ENCODE data around the gene RFX3.
"Not testable (repeated sequence)": the region's sequence is repeated elsewhere in the genome, so short reads cannot be mapped to it uniquely, and the experiment has no call there.

Gene RFX3

GRCh38 chr9:3312595-3312994, 213.2 kb downstream of the RFX3 start:
- not testable (repeated sequence) for H3K27ac Mint-ChIP-seq; H3K27me3 Mint-ChIP-seq; DNase-seq (ENCODE audit: low spot score in 2 of 2); H3K4me1 Mint-ChIP-seq; H3K9me3 Mint-ChIP-seq; H3K4me3 Mint-ChIP-seq; ATAC-seq (ENCODE audit: low read depth)
- peaks cover 23% of the 10 kb centered on the region for H3K36me3 Mint-ChIP-seq

GRCh38 chr9:3308609-3309008, 217.2 kb downstream of the RFX3 start:
- H3K4me3 Mint-ChIP-seq = no peak overlapping the region
- H3K27me3 Mint-ChIP-seq = no peaks in the 10 kb centered on the region
- H3K9me3 Mint-ChIP-seq = peaks cover 9% of the 10 kb centered on the region
- DNase-seq (ENCODE audit: low spot score in 2 of 2) (no peak), ATAC-seq (ENCODE audit: low read depth) (no peak)
- no peak overlapping the region for H3K27ac Mint-ChIP-seq
- peaks cover 6% of the 10 kb centered on the region for H3K4me1 Mint-ChIP-seq
- H3K36me3 Mint-ChIP-seq = peaks cover 25% of the 10 kb centered on the region

GRCh38 chr9:3304388-3304787, 221.4 kb downstream of the RFX3 start:
- not testable (repeated sequence) for H3K27ac Mint-ChIP-seq; H3K4me3 Mint-ChIP-seq; DNase-seq (ENCODE audit: low spot score in 2 of 2); H3K27me3 Mint-ChIP-seq; H3K9me3 Mint-ChIP-seq
- Mint-ChIP-seq H3K4me1 (peaks cover 14% of the 10 kb centered on the region), H3K36me3 (peaks cover 20% of the 10 kb centered on the region)
- peak; percentile 23 for ATAC-seq (ENCODE audit: low read depth)

- Mint-ChIP-seq H3K27ac (no peak overlapping the region), H3K36me3 (peaks cover under 1% of the 10 kb centered on the region), H3K27me3 (no peaks in the 10 kb centered on the region), H3K4me1 (peaks cover 10% of the 10 kb centered on the region), H3K4me3 (peak overlapping the region; percentile 13), H3K9me3 (peaks cover under 1% of the 10 kb centered on the region)
- ATAC-seq (ENCODE audit: low read depth) (peak; percentile 92), DNase-seq (ENCODE audit: low spot score in 2 of 2) (peak in 1 of 2 donors; percentile 2)
These were observed 225.9 kb downstream of the RFX3 start for GRCh38 chr9:3299872-3300271.

GRCh38 chr9:3296536-3296935, 229.3 kb downstream of the RFX3 start:
- Mint-ChIP-seq H3K27me3 (no peaks in the 10 kb centered on the region), H3K4me1 (peaks cover 7% of the 10 kb centered on the region), H3K36me3 (peaks cover 2% of the 10 kb centered on the region), H3K4me3 (no peak overlapping the region), H3K9me3 (no peaks in the 10 kb centered on the region), H3K27ac (no peak overlapping the region)
- ATAC-seq (ENCODE audit: low read depth) (no peak), DNase-seq (ENCODE audit: low spot score in 2 of 2) (no peak)

- Mint-ChIP-seq H3K36me3 (peaks cover 18% of the 10 kb centered on the region), H3K9me3 (no peaks in the 10 kb centered on the region), H3K4me3 (no peak overlapping the region), H3K4me1 (no peaks in the 10 kb centered on the region), H3K27me3 (no peaks in the 10 kb centered on the region), H3K27ac (no peak overlapping the region)
- DNase-seq (ENCODE audit: low spot score in 2 of 2) (no peak), ATAC-seq (ENCODE audit: low read depth) (no peak)
These were observed 233.5 kb downstream of the RFX3 start for GRCh38 chr9:3292311-3292710.

GRCh38 chr9:3290231-3290840, 235.5 kb downstream of the RFX3 start:
- peaks cover 24% of the 10 kb centered on the region for H3K36me3 Mint-ChIP-seq
- no peak for DNase-seq (ENCODE audit: low spot score in 2 of 2)
- no peak for ATAC-seq (ENCODE audit: low read depth)
- no peak overlapping the region for H3K27ac Mint-ChIP-seq
- no peaks in the 10 kb centered on the region for H3K27me3 Mint-ChIP-seq
- H3K9me3 Mint-ChIP-seq = no peaks in the 10 kb centered on the region
- H3K4me3 Mint-ChIP-seq = no peak overlapping the region
- no peaks in the 10 kb centered on the region for H3K4me1 Mint-ChIP-seq

- H3K36me3 Mint-ChIP-seq = peaks cover 24% of the 10 kb centered on the region
These were observed 237.1 kb downstream of the RFX3 start for GRCh38 chr9:3288686-3289085.

GRCh38 chr9:3285365-3286161, 240.2 kb downstream of the RFX3 start:
- DNase-seq (ENCODE audit: low spot score in 2 of 2) (no peak), ATAC-seq (ENCODE audit: low read depth) (no peak)
- H3K9me3 Mint-ChIP-seq = no peaks in the 10 kb centered on the region
- no peaks in the 10 kb centered on the region for H3K4me1 Mint-ChIP-seq
- peaks cover 29% of the 10 kb centered on the region for H3K36me3 Mint-ChIP-seq
- H3K27me3 Mint-ChIP-seq = no peaks in the 10 kb centered on the region
- no peak overlapping the region for H3K27ac Mint-ChIP-seq
- H3K4me3 Mint-ChIP-seq = no peak overlapping the region

More at GRCh38 chr9:3288686-3289085, 237.1 kb downstream of the RFX3 start:
- Mint-ChIP-seq H3K4me3 (no peak overlapping the region), H3K9me3 (no peaks in the 10 kb centered on the region), H3K4me1 (no peaks in the 10 kb centered on the region), H3K27me3 (no peaks in the 10 kb centered on the region), H3K27ac (no peak overlapping the region)
- ATAC-seq (ENCODE audit: low read depth) (no peak), DNase-seq (ENCODE audit: low spot score in 2 of 2) (no peak)

GRCh38 chr9:3282365-3282764, 243.4 kb downstream of the RFX3 start:
- no peaks in the 10 kb centered on the region for H3K9me3 Mint-ChIP-seq
- DNase-seq (ENCODE audit: low spot score in 2 of 2) (no peak), ATAC-seq (ENCODE audit: low read depth) (no peak)
- H3K27me3 Mint-ChIP-seq = no peaks in the 10 kb centered on the region
- H3K27ac Mint-ChIP-seq = no peak overlapping the region
- no peaks in the 10 kb centered on the region for H3K4me1 Mint-ChIP-seq
- no peak overlapping the region for H3K4me3 Mint-ChIP-seq
- peaks cover 17% of the 10 kb centered on the region for H3K36me3 Mint-ChIP-seq

- H3K27ac Mint-ChIP-seq = no peak overlapping the region
- H3K4me3 Mint-ChIP-seq = no peak overlapping the region
- ATAC-seq (ENCODE audit: low read depth) = no peak
- no peak for DNase-seq (ENCODE audit: low spot score in 2 of 2)
- no peaks in the 10 kb centered on the region for H3K27me3 Mint-ChIP-seq
- no peaks in the 10 kb centered on the region for H3K9me3 Mint-ChIP-seq
- peaks cover 14% of the 10 kb centered on the region for H3K36me3 Mint-ChIP-seq
- H3K4me1 Mint-ChIP-seq = no peaks in the 10 kb centered on the region
These were observed 244.4 kb downstream of the RFX3 start for GRCh38 chr9:3281399-3281798.

- DNase-seq (ENCODE audit: low spot score in 2 of 2) = no peak
- Mint-ChIP-seq H3K36me3 (peaks cover 11% of the 10 kb centered on the region), H3K27me3 (no peaks in the 10 kb centered on the region)
These were observed 248.6 kb downstream of the RFX3 start for GRCh38 chr9:3277200-3277599.

GRCh38 chr9:3271581-3271980, 254.2 kb downstream of the RFX3 start:
- Mint-ChIP-seq H3K4me3 (no peak overlapping the region), H3K4me1 (peaks cover 2% of the 10 kb centered on the region), H3K9me3 (peaks cover 1% of the 10 kb centered on the region), H3K27me3 (no peaks in the 10 kb centered on the region), H3K27ac (no peak overlapping the region), H3K36me3 (peaks cover 29% of the 10 kb centered on the region)
- no peak for DNase-seq (ENCODE audit: low spot score in 2 of 2)
- no peak for ATAC-seq (ENCODE audit: low read depth)

More at GRCh38 chr9:3277200-3277599, 248.6 kb downstream of the RFX3 start:
- ATAC-seq (ENCODE audit: low read depth) = no peak
- Mint-ChIP-seq H3K4me3 (no peak overlapping the region), H3K4me1 (no peaks in the 10 kb centered on the region), H3K27ac (no peak overlapping the region), H3K9me3 (no peaks in the 10 kb centered on the region)

GRCh38 chr9:3271157-3271556, 254.6 kb downstream of the RFX3 start:
- ATAC-seq (ENCODE audit: low read depth) (no peak), DNase-seq (ENCODE audit: low spot score in 2 of 2) (no peak)
- H3K27me3 Mint-ChIP-seq = no peaks in the 10 kb centered on the region
- H3K4me1 Mint-ChIP-seq = peaks cover 2% of the 10 kb centered on the region
- H3K9me3 Mint-ChIP-seq = peaks cover 1% of the 10 kb centered on the region
- peaks cover 27% of the 10 kb centered on the region for H3K36me3 Mint-ChIP-seq
- no peak overlapping the region for H3K27ac Mint-ChIP-seq
- no peak overlapping the region for H3K4me3 Mint-ChIP-seq

GRCh38 chr9:3268223-3268622, 257.6 kb downstream of the RFX3 start:
- Mint-ChIP-seq H3K4me1 (peaks cover 2% of the 10 kb centered on the region), H3K9me3 (peaks cover 1% of the 10 kb centered on the region), H3K36me3 (peaks cover 28% of the 10 kb centered on the region), H3K27me3 (no peaks in the 10 kb centered on the region), H3K4me3 (no peak overlapping the region), H3K27ac (no peak overlapping the region)
- ATAC-seq (ENCODE audit: low read depth) = no peak
- DNase-seq (ENCODE audit: low spot score in 2 of 2) = no peak

Data from memory B cell (primary cell).